DOHH2 (cell line): ENCODE measurements around the gene ITPRIPL2.

Experiments used
- H3F3A ChIP-seq: fragments of 200-600 bp; sonication (generic), shearing (Covaris generic); 2 replicates; pipeline ENCODE4 v1.6.0; 2016; ENCODE audit warnings: antibody characterized with exemption, mild to moderate bottlenecking; ENCODE audit not compliant: control insufficient read depth, insufficient read depth
- H3K27ac ChIP-seq: fragments of 200-600 bp; sonication (generic); 2 replicates; pipeline ENCODE4 v1.5.1; 2014; ENCODE audit warnings: low read depth, mild to moderate bottlenecking, low read length, moderate library complexity
- H3K27me3 ChIP-seq: fragments of 200-600 bp; sonication (generic); 2 replicates; pipeline ENCODE4 v1.6.1; 2014; ENCODE audit warnings: mild to moderate bottlenecking, low read length, mixed read lengths; ENCODE audit not compliant: control insufficient read depth
- H3K36me3 ChIP-seq: fragments of 200-600 bp; sonication (generic); 2 replicates; pipeline ENCODE4 v1.6.1; 2014; ENCODE audit warnings: mild to moderate bottlenecking, low read length, moderate library complexity, mixed read lengths; ENCODE audit not compliant: control insufficient read depth
- H3K4me1 ChIP-seq: fragments of 200-600 bp; sonication (generic); 2 replicates; pipeline ENCODE4 v1.6.1; 2014; ENCODE audit warnings: mild to moderate bottlenecking, low read length, mixed read lengths; ENCODE audit not compliant: control insufficient read depth
- H3K4me2 ChIP-seq: fragments of 200-600 bp; sonication (generic); 2 replicates; pipeline ENCODE4 v1.6.0; 2014; ENCODE audit warnings: mild to moderate bottlenecking, low read length, moderate library complexity
- H3K4me3 ChIP-seq: fragments of 200-600 bp; sonication (generic); 2 replicates; pipeline ENCODE4 v1.5.1; 2014; ENCODE audit warnings: mild to moderate bottlenecking, low read length, mixed read lengths
- H3K79me2 ChIP-seq: fragments of 200-600 bp; sonication (generic); 2 replicates; pipeline ENCODE4 v1.6.1; 2014; ENCODE audit warnings: mild to moderate bottlenecking, low read length, mixed read lengths; ENCODE audit not compliant: control insufficient read depth
- H3K9me2 ChIP-seq: fragments of 200-600 bp; sonication (generic); replicated peaks from 2 replicates; pipeline ENCODE4 v1.6.1; 2014; ENCODE audit warnings: mild to moderate bottlenecking, low read length, mixed read lengths; ENCODE audit not compliant: control insufficient read depth
- H3K9me3 ChIP-seq: fragments of 200-600 bp; sonication (generic); 2 replicates; pipeline ENCODE4 v1.6.1; 2014; ENCODE audit warnings: antibody characterized with exemption, low read length, mixed read lengths; ENCODE audit not compliant: control insufficient read depth, insufficient read depth
- H4K20me1 ChIP-seq: fragments of 200-600 bp; sonication (generic); 2 replicates; pipeline ENCODE4 v1.6.0; 2014; ENCODE audit warnings: low read depth, mild to moderate bottlenecking, antibody characterized with exemption, low read length, moderate library complexity; ENCODE audit not compliant: control insufficient read depth, insufficient read depth
- CTCF ChIP-seq: fragments of 200-600 bp; sonication (generic); IDR thresholded peaks from one replicate; pipeline ENCODE4 v1.5.1; 2014; ENCODE audit warnings: antibody characterized with exemption, mild to moderate bottlenecking, low read depth, low read length; ENCODE audit not compliant: poor library complexity, severe bottlenecking
- EZH2phosphoT487 ChIP-seq: fragments of 200-600 bp; sonication (generic); IDR thresholded peaks from 2 replicates; pipeline ENCODE4 v1.6.1; 2017; ENCODE audit warnings: borderline replicate concordance, mild to moderate bottlenecking, antibody characterized with exemption, low read length, moderate library complexity, mixed read lengths

Gene ITPRIPL2

GRCh38 chr16:19084139-19084538 is 29.6 kb upstream of the ITPRIPL2 start:
- H3K9me2 ChIP-seq = no peaks in the 10 kb centered on the region
- H3K9me3 ChIP-seq = no peaks in the 10 kb centered on the region
- no peak overlapping the region for H3K4me3 ChIP-seq
- H3F3A ChIP-seq = no peaks in the 10 kb centered on the region; the same call in 1 of the 2 replicates
- no peaks in the 10 kb centered on the region for H3K79me2 ChIP-seq
- no peaks in the 10 kb centered on the region for H4K20me1 ChIP-seq
- H3K27me3 ChIP-seq = peaks cover 3% of the 10 kb centered on the region; the same call in 1 of the 2 replicates
- H3K27ac ChIP-seq = no peak overlapping the region
- H3K36me3 ChIP-seq = no peaks in the 10 kb centered on the region
- TF ChIP-seq EZH2phosphoT487 (no peak), CTCF (no peak)
- peaks cover 25% of the 10 kb centered on the region for H3K4me1 ChIP-seq
- no peak overlapping the region for H3K4me2 ChIP-seq

- Histone ChIP-seq H3K9me3 (no peaks in the 10 kb centered on the region), H3K27ac (no peak overlapping the region), H3K79me2 (no peaks in the 10 kb centered on the region), H3K4me3 (no peak overlapping the region), H3K36me3 (no peaks in the 10 kb centered on the region), H3K4me2 (no peak overlapping the region), H3K4me1 (peaks cover 25% of the 10 kb centered on the region), H3K9me2 (no peaks in the 10 kb centered on the region), H3K27me3 (peaks cover 3% of the 10 kb centered on the region; the same call in 1 of the 2 replicates), H3F3A (no peaks in the 10 kb centered on the region; the same call in 1 of the 2 replicates), H4K20me1 (no peaks in the 10 kb centered on the region)
- no peak for TF ChIP-seq CTCF
- no peak for TF ChIP-seq EZH2phosphoT487
Measured at GRCh38 chr16:19084879-19085278, 28.9 kb upstream of the ITPRIPL2 start.

GRCh38 chr16:19085679-19086200 is 28.0 kb upstream of the ITPRIPL2 start:
- TF ChIP-seq CTCF = no peak
- TF ChIP-seq EZH2phosphoT487 = no peak
- no peaks in the 10 kb centered on the region for H3K36me3 ChIP-seq
- no peaks in the 10 kb centered on the region; the same call in 1 of the 2 replicates for H3F3A ChIP-seq
- H3K4me3 ChIP-seq = no peak overlapping the region
- H3K27me3 ChIP-seq = peaks cover 3% of the 10 kb centered on the region; the same call in 1 of the 2 replicates
- no peaks in the 10 kb centered on the region for H3K9me3 ChIP-seq
- no peaks in the 10 kb centered on the region for H3K9me2 ChIP-seq
- H3K27ac ChIP-seq = no peak overlapping the region
- peaks cover 25% of the 10 kb centered on the region for H3K4me1 ChIP-seq
- no peak overlapping the region for H3K4me2 ChIP-seq
- H3K79me2 ChIP-seq = no peaks in the 10 kb centered on the region
- no peaks in the 10 kb centered on the region for H4K20me1 ChIP-seq
